GM13976 (cell line): Measurements from ENCODE around the gene VEGFA.

Experiments
- DNase-seq: peaks from one replicate; pipeline ENCODE4 v3.0.0; 2012; ENCODE audit warnings: low spot score
- in situ Hi-C: fragments of 300-500 bp; cut with MboI; formaldehyde crosslinking; loops from one replicate; pipeline ENCODE4 v1.12.0; 2022; ENCODE audit warnings: low sequenced_read_pairs, mixed read lengths, inconsistent platforms; ENCODE audit not compliant: unreplicated experiment
- TF ChIP-seq, protein P1 (sequence below): IDR thresholded peaks from 2 replicates; pipeline ENCODE4 v1.5.1; 2012; ENCODE audit warnings: borderline replicate concordance, mild to moderate bottlenecking; ENCODE audit not compliant: insufficient read depth; ENCODE audit errors: extremely low read depth, missing control alignments, control extremely low read depth

VEGFA gene

DNA sequence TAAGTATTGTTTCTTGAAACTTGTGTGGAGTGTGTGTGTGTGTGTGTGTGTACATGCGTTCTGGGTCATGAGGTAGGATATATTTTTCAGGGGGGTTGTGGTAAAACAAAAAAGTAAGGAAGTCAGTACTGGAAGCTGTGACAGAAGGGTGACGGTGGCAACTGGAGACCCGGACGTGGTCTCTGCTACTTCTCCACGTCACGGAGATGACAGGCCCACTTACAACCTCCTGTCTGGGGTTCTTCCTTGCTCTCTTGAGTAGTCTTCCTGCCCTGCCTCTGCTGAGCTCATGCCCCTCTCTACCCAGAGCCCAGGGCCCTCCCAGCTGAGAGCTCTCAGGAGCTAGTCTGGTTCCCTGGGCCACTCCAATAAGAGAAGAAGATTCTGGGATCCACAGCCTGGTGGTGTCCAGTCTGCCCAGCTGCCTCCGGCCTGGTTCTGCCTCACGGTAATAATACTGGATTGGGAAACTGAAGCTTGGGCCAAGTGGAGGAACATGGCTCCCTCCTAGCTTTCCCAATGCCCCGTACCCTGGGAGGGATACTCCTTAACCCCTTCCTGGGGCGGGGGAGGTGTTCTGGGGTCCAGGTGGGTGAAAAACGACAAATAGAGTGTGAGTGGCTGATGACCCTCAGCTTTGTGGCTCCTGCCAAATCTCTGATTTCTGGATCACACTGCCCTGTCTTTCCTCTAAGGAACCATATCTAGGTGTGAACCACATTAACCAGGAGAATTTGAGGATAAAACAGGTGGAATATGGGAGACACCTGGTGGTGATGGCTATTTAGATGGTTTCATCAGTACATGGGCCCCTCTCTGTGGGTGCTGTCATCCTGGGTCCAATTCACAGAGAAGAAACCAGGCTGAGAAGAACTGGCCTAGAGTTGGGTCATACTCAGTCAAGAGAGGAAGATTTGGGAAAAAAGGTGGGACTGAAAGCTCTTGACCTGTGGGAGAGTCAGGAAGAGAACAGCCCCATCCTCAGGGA, 27.2 kb downstream of the VEGFA start:
- in situ Hi-C loops = no loop called here
- TF ChIP-seq, protein P1, sequence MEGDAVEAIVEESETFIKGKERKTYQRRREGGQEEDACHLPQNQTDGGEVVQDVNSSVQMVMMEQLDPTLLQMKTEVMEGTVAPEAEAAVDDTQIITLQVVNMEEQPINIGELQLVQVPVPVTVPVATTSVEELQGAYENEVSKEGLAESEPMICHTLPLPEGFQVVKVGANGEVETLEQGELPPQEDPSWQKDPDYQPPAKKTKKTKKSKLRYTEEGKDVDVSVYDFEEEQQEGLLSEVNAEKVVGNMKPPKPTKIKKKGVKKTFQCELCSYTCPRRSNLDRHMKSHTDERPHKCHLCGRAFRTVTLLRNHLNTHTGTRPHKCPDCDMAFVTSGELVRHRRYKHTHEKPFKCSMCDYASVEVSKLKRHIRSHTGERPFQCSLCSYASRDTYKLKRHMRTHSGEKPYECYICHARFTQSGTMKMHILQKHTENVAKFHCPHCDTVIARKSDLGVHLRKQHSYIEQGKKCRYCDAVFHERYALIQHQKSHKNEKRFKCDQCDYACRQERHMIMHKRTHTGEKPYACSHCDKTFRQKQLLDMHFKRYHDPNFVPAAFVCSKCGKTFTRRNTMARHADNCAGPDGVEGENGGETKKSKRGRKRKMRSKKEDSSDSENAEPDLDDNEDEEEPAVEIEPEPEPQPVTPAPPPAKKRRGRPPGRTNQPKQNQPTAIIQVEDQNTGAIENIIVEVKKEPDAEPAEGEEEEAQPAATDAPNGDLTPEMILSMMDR = no peak
- DNase-seq = no peak

GRCh38 chr6:43797919-43798318, 27.9 kb downstream of the VEGFA start:
- DNase-seq = no peak
- TF ChIP-seq, protein P1 = no peak
- in situ Hi-C loops = no loop called here

GRCh38 chr6:43798688-43799444, 28.9 kb downstream of the VEGFA start:
- TF ChIP-seq, protein P1 = no peak
- no peak for DNase-seq
- in situ Hi-C loops = no loop called here

DNA sequence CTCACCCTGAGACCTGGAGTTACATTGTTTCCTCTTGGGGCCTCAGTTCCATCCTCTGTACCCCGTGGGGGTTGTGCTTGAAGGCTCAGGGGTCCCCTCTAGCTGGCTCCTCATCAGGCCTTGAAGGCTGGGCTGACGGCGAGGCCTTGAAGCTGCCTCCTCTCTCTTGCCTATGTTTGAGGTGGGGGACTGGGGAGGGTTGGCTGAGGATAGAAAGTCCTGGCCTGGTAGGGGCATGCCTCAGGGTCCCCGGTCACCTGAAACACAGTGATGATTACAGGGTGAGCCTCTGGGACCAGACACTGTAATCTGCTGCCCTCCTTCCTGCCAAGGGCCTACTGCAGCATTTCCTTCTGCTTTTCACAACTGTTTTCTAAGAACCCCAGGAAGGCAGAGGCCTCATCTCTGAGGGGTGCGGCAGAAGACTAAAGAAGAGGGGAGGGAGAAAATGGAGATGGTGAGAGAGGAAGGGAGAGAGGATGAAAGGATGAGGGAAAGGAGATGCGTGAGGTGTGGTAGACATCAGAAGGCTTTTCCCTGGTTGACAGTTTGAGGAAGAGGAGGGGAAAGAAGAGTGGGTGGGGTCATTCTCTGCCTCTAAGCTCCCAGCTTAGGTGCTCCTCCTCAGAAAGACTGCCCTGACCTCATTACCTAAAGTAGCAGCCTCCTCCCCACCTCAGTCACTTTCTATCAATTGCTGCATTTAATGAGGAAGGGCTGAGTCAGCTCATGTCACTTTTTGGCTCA, 29.7 kb downstream of the VEGFA start:
- no peak for DNase-seq
- in situ Hi-C loops = no loop called here
- TF ChIP-seq, protein P1 = no peak

DNA sequence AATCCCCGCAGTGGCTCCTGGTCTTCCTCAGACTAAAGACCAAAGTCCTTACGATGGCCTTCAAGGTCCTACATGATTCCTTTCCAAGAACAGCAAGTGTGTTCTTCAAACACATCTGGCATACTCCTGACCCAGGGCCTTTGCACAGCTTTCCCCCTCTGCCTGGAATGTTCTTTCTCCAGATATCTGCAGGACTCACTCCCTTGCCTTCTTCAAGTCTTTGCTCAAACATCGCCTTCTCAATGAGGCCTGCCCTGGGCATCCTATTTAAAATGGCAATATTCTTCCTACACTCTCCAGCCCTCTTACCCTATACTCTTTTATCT, 30.2 kb downstream of the VEGFA start:
- DNase-seq = no peak
- in situ Hi-C loops = no loop called here
- TF ChIP-seq, protein P1 = no peak
